Small intestine (tissue), 7 donors: Measurements from ENCODE around the gene TRMU. TPM values are rescaled to one million over a fixed set of nuclear protein-coding genes. Genes with fewer than 3 reads are reported as not detected.
"Not testable (repeated sequence)": the region's sequence is repeated elsewhere in the genome, so short reads cannot be mapped to it uniquely, and the experiment has no call there.

Experiments used
- DNase-seq, 2 donors: peaks; one replicate each; pipeline versions ENCODE4 v3.0.0 to v3.0.0-alpha.2; 2013
- FAIRE-seq: peaks from 2 replicates; lab custom pipeline; 2012; peaks lifted over from hg19 to GRCh38; lab: Jason Lieb, UNC
- H3K27ac ChIP-seq, 3 donors: one replicate each; pipeline ENCODE4 v1.5.1; 2013; ENCODE audit warnings: low read length in 2 of 3, mild to moderate bottlenecking in 2 of 3, control low read depth in 1 of 3, inconsistent platforms in 1 of 3, low read depth in 1 of 3, moderate library complexity in 1 of 3
- H3K27me3 ChIP-seq, 3 donors: one replicate each; pipeline ENCODE4 v1.6.1; 2013; ENCODE audit warnings: low read length in 3 of 3, inconsistent platforms in 1 of 3; ENCODE audit not compliant: control insufficient read depth in 3 of 3, insufficient read depth in 3 of 3
- H3K36me3 ChIP-seq, 3 donors: one replicate each; pipeline ENCODE4 v1.6.1; 2013; ENCODE audit warnings: low read length in 3 of 3, inconsistent platforms in 1 of 3, low read depth in 1 of 3, mild to moderate bottlenecking in 1 of 3, moderate library complexity in 1 of 3; ENCODE audit not compliant: control insufficient read depth in 3 of 3, insufficient read depth in 2 of 3
- H3K4me1 ChIP-seq, 3 donors: one replicate each; pipeline ENCODE4 v1.6.1; 2013; ENCODE audit warnings: low read length in 2 of 3, inconsistent platforms in 1 of 3, low read depth in 1 of 3, mild to moderate bottlenecking in 1 of 3, moderate library complexity in 1 of 3; ENCODE audit not compliant: control insufficient read depth in 3 of 3, insufficient read depth in 2 of 3
- H3K4me3 ChIP-seq, 3 donors: one replicate each; pipeline ENCODE4 v1.5.1; 2013; ENCODE audit warnings: low read length in 3 of 3, control low read depth in 1 of 3, inconsistent platforms in 1 of 3, low read depth in 1 of 3, mild to moderate bottlenecking in 1 of 3, moderate library complexity in 1 of 3
- H3K9me3 ChIP-seq, 2 donors: one replicate each; pipeline ENCODE4 v1.6.1; 2013; ENCODE audit warnings: low read depth in 1 of 2, low read length in 1 of 2; ENCODE audit not compliant: control insufficient read depth in 2 of 2, insufficient read depth in 1 of 2
- WGBS, 3 donors: extraction: QIAGEN DNeasy Blood & Tissue Kit; methylation state at CpG; one replicate each; pipeline ENCODE4 v1.1.7; 2013; 5-methylcytosine and 5-hydroxymethylcytosine counted together
- polyA plus RNA-seq, 4 donors: library from polyadenylated mRNA; stranded (reverse) in 3 of 4; unstranded in 1 of 4; fragments of 200-250 nt in 3 of 4; fragments of 120-200 nt in 1 of 4; gene quantifications; one replicate each; pipeline versions ENCODE4 v1.2.1 to v1.2.3, GENCODE V29; 2013
- donor health status: healthy with polysubstance abuse.
- donor health status: control.
- donor health status: control.
- donor health status: Bipolar disorder and iron deficiency.
- donor health status: healthy.

TRMU gene
- polyA plus RNA-seq, 4 donors = 17.0 to 38.6 (median 34.3) TPM

GRCh38 chr22:46397951-46398350 lies 62.4 kb downstream of the TRMU start:
- Histone ChIP-seq H3K27me3 (no peaks in the 10 kb centered on the region), H3K4me3 (no peak overlapping the region), H3K4me1 (no peaks in the 10 kb centered on the region), H3K27ac (no peak overlapping the region), H3K9me3 (no peaks in the 10 kb centered on the region), H3K36me3 (peaks cover 0 to 29% (median 0%) of the 10 kb centered on the region in 3 donors)
- FAIRE-seq = no peak
- DNase-seq = no peak
- 87 to 93% (median 88%) methylated on average over 17 to 19 of the region's 19 CpGs for WGBS, 3 donors

- 66 to 83% (median 68%) methylated on average over 16 of the region's 16 CpGs for WGBS, 3 donors
- no peak for FAIRE-seq
Observed at GRCh38 chr22:46399251-46400024, 63.9 kb downstream of the TRMU start.

GRCh38 chr22:46401370-46401769 lies 65.9 kb downstream of the TRMU start:
- no peak overlapping the region for H3K27ac ChIP-seq
- H3K4me3 ChIP-seq = no peak overlapping the region
- H3K36me3 ChIP-seq = peaks cover 0 to 24% (median 0%) of the 10 kb centered on the region in 3 donors
- no peaks in the 10 kb centered on the region for H3K4me1 ChIP-seq
- no peak for FAIRE-seq
- no peaks in the 10 kb centered on the region for H3K27me3 ChIP-seq
- WGBS, 3 donors = 83 to 90% (median 87%) methylated on average over 10 of the region's 10 CpGs
- no peaks in the 10 kb centered on the region for H3K9me3 ChIP-seq
- DNase-seq = no peak

More at GRCh38 chr22:46399251-46400024, 63.9 kb downstream of the TRMU start:
- no peak for DNase-seq
- no peak overlapping the region for H3K27ac ChIP-seq
- H3K4me1 ChIP-seq = no peaks in the 10 kb centered on the region
- H3K4me3 ChIP-seq = no peak overlapping the region
- no peaks in the 10 kb centered on the region for H3K27me3 ChIP-seq
- peaks cover 0 to 25% (median 0%) of the 10 kb centered on the region in 3 donors for H3K36me3 ChIP-seq
- no peaks in the 10 kb centered on the region for H3K9me3 ChIP-seq

GRCh38 chr22:46402505-46402904 lies 67.0 kb downstream of the TRMU start:
- Histone ChIP-seq H3K27ac (no peak overlapping the region), H3K27me3 (no peaks in the 10 kb centered on the region), H3K4me1 (no peaks in the 10 kb centered on the region), H3K4me3 (no peak overlapping the region), H3K9me3 (no peaks in the 10 kb centered on the region), H3K36me3 (peaks cover 0 to 18% (median 0%) of the 10 kb centered on the region in 3 donors)
- WGBS, 3 donors = 31 to 66% (median 37%) methylated on average over 2 of the region's 2 CpGs
- DNase-seq = no peak
- no peak for FAIRE-seq

- 74 to 82% (median 82%) methylated on average over 7 of the region's 7 CpGs for WGBS, 3 donors
- not testable (repeated sequence) for H3K27me3 ChIP-seq, H3K27ac ChIP-seq, H3K4me3 ChIP-seq, H3K4me1 ChIP-seq, H3K9me3 ChIP-seq, FAIRE-seq, DNase-seq, H3K36me3 ChIP-seq
Observed at GRCh38 chr22:46403880-46404279, 68.4 kb downstream of the TRMU start.

- no peak overlapping the region for H3K27ac ChIP-seq
- WGBS, 3 donors = 82 to 89% (median 85%) methylated on average over 4 of the region's 4 CpGs
- peaks cover 0 to 12% (median 0%) of the 10 kb centered on the region in 3 donors for H3K36me3 ChIP-seq
- FAIRE-seq (no peak), DNase-seq (no peak)
- no peaks in the 10 kb centered on the region for H3K9me3 ChIP-seq
- H3K4me3 ChIP-seq = no peak overlapping the region
- no peaks in the 10 kb centered on the region for H3K4me1 ChIP-seq
- H3K27me3 ChIP-seq = no peaks in the 10 kb centered on the region
Observed at GRCh38 chr22:46405901-46406300, 70.4 kb downstream of the TRMU start.

- H3K36me3 ChIP-seq = peaks cover 0 to 14% (median 0%) of the 10 kb centered on the region in 3 donors
- FAIRE-seq = no peak
Observed at GRCh38 chr22:46406349-46406748, 70.8 kb downstream of the TRMU start.

GRCh38 chr22:46406791-46407190 lies 71.3 kb downstream of the TRMU start:
- Histone ChIP-seq H3K27ac (no peak overlapping the region), H3K36me3 (peaks cover 0 to 18% (median 0%) of the 10 kb centered on the region in 3 donors), H3K9me3 (no peaks in the 10 kb centered on the region), H3K27me3 (no peaks in the 10 kb centered on the region), H3K4me1 (no peaks in the 10 kb centered on the region), H3K4me3 (no peak overlapping the region)
- DNase-seq = no peak
- WGBS, 3 donors = 86 to 92% (median 87%) methylated on average over 15 of the region's 15 CpGs
- no peak for FAIRE-seq

More at GRCh38 chr22:46406349-46406748, 70.8 kb downstream of the TRMU start:
- H3K27ac ChIP-seq = no peak overlapping the region
- DNase-seq = no peak
- 92 to 94% (median 92%) methylated on average over 8 of the region's 8 CpGs for WGBS, 3 donors
- H3K27me3 ChIP-seq = no peaks in the 10 kb centered on the region
- no peak overlapping the region for H3K4me3 ChIP-seq
- H3K9me3 ChIP-seq = no peaks in the 10 kb centered on the region
- no peaks in the 10 kb centered on the region for H3K4me1 ChIP-seq
